Measurements from ENCODE around the gene TOGARAM2.
A peak's percentile ranks its signal among the peaks of the same experiment; 100 is the strongest.

The TOGARAM2 gene

GRCh38 chr2:28997847-28998735, 17.0 kb downstream of the TOGARAM2 start:
- no peak for DNase-seq (ENCODE audit: low read depth in 2 of 2)

- no peak for DNase-seq (ENCODE audit: low read depth in 2 of 2)
Measured at GRCh38 chr2:29000481-29000880, 19.4 kb downstream of the TOGARAM2 start.

DNA sequence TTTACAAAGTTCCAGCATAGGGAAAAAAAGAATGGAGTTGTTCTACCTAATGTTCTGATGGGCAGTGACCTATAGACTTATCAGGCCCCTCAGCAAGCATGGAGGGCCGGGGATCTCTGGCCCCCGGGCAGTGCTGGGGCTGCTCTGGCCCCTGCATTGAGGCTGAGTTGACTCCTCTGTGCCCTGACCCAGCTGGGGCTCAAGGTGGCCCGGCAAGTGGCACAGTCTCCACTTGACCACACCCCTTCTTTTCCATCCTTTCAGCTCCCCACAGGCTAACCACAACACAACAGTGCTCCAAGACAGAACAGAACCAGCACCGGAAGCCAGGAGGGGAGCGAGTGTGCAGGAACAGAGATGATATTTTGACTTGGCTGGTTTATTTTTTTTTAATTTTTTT, 19.9 kb downstream of the TOGARAM2 start:
- no peak for DNase-seq (ENCODE audit: low read depth in 2 of 2)

DNA sequence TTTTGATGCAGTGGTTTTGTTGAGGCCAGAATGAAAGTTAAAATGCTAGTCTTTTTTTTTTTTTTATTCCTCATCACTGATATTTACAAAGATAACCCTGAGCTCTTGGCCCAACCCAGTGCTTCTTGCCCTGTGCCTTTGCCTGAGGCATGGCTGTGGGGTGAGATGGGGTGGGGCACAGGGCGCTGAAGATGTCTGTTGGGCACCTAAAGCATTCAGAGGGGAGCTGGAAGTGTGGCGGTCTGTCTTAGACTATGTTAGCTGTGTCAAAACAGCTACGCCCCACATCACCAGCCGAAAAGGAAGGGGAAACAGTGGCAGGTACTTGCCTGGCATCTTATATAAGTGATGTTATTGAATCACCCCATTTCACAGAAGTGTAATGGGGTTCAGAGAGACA, 20.7 kb downstream of the TOGARAM2 start:
- DNase-seq (ENCODE audit: low read depth in 2 of 2), result no peak

DNA sequence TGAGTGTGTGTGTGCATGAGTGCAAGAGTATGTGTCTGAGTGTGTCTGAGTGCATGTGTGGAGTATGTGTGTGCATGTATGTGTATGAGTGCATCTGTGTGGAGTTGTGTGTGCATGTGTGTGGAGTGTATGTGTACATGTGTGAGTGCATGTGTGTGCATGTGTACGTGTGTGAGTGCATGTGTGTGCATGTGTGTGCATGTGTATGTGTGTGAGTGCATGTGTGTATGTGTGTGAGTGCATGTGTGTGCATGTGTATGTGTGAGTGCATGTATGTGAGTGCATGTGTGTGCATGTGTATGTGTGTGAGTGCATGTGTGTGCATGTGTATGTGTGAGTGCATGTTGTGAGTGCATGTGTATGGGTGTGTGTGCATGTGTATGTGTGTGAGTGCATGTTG, 23.7 kb downstream of the TOGARAM2 start:
- no peak for DNase-seq (ENCODE audit: low read depth in 2 of 2)

DNA sequence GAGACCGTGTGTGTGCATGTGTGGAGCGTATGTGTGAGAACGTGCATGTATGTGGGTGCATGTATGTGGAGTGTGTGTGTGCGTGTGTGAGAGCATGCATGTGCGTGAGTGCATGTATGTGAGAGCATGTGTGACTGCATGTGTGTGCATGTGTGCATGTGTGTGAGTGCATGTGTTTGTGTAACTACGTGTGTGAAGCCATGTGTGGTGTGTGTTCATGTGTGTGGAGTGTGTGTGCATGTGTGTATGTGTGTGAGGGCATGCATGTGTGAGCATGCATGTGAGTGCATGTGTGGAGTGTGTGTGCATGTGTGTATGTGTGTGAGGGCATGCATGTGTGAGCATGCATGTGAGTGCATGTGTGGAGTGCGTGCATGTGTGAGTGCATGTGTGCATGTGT, 24.2 kb downstream of the TOGARAM2 start:
- no peak for DNase-seq (ENCODE audit: low read depth in 2 of 2)

- no peak for DNase-seq (ENCODE audit: low read depth in 2 of 2)
Measured at GRCh38 chr2:29006092-29006979, 25.2 kb downstream of the TOGARAM2 start.

GRCh38 chr2:29006980-29007301, 25.8 kb downstream of the TOGARAM2 start:
- no peak for DNase-seq (ENCODE audit: low read depth in 2 of 2)

- DNase-seq (ENCODE audit: low read depth in 2 of 2), result no peak
Measured at GRCh38 chr2:29009270-29009669, 28.2 kb downstream of the TOGARAM2 start.

GRCh38 chr2:29009711-29010677, 28.9 kb downstream of the TOGARAM2 start:
- DNase-seq (ENCODE audit: low read depth in 2 of 2), result no peak

DNA sequence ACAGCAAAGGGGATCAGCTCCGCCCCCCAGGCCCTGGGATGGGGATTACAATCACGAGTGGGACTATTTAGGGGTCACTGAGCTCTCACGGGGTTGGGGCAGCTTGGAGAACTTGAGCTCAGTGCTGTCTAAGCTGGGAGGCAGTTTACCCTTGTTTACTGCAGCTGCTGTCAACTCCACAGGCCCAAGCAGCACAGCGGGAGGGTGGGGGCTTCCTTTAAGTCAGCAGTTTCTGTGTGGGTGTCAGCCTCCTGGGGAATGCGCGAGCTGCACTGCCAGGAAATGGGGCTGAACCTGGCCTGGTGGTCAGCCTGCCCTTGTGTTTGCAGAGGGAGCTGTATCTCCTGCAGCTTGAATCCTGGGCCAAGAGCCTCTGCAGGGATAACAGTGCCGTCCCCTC, 29.8 kb downstream of the TOGARAM2 start:
- DNase-seq (ENCODE audit: low read depth in 2 of 2), result no peak

GRCh38 chr2:29011418-29012060, 30.4 kb downstream of the TOGARAM2 start:
- DNase-seq (ENCODE audit: low read depth in 2 of 2), result peak; percentile 30 to 45

DNA sequence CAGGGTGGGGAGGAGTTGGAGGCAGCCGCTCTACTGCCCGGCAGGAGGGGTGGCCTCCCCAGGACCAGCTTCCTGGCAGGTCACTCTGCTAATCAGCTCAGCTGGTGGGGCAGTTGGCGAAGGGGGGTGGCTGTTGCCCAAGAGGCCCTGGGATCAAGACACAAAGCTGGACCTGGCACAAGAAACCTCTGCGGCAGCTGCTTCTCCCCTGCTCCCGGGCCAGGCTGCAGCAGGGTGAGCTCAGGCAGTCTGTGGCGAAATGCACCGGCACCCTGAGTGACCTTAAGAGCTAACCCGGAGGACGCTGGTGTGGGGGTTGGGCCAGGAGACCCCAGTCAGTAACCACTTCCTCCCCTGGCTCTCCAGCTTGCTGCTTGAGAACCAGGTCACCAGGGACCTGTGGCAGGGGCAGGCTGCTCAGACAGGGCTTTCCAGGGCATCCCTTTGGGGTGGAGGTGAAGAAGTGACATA, 31.1 kb downstream of the TOGARAM2 start:
- DNase-seq (ENCODE audit: low read depth in 2 of 2), result no peak

DNA sequence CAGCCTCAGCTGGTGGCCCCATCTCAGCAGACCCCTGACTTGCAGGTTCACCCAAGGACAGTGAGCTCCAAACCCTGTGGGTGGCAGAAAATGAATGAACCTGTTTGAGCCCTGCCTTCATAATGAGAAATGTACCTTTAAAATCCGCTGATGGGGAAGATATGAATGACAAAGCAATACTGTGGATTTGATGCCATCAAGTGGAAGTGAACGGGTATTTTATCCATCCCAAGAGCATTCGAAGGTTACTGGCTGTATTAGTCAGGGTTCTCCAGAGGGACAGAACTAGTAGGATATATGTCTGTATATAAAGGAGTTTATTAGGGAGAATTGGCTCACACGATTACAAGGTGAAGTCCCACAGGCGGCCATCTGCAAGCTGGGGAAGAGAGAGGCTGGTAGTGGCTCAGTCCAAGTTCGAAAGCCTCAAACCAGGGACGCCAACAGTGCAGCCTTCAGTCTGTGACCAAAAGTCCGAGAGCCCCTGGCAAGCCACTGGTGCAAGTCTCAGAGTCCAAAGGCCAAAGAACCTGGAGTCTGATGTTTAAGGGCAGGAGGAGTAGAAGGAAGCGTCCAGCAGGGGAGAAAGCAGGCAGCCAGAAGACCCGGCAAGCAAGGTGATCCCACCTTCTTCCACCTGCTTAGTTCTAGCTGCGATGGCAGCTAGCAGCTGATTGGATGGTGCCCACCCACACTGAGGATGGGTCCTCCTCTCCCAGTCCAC, 32.1 kb downstream of the TOGARAM2 start:
- DNase-seq (ENCODE audit: low read depth in 2 of 2), result no peak

DNA sequence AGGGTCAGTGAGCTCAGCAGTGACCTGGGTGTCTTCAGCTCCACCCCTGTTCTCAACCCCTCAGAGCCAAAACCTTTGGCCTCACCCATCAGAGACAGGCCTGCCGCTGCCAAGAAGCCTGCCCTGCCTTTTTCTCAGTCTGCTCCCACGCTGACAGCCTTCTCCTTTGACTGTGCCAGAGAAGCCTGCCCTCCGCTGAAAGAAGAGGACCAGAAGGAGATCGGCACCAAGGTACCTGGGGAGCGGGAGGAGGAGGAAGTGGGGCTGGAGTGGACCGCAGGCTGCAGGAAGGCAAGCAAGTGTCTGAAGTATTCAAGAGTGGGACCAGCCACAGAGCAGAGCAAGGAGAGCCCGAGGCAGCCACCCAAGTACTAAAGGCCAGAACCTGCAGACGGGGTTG, 33.2 kb downstream of the TOGARAM2 start:
- peak; percentile 7 to 30 for DNase-seq (ENCODE audit: low read depth in 2 of 2)

GRCh38 chr2:29014811-29015421, 33.8 kb downstream of the TOGARAM2 start:
- DNase-seq (ENCODE audit: low read depth in 2 of 2), result peak; percentile 59 to 60

DNA sequence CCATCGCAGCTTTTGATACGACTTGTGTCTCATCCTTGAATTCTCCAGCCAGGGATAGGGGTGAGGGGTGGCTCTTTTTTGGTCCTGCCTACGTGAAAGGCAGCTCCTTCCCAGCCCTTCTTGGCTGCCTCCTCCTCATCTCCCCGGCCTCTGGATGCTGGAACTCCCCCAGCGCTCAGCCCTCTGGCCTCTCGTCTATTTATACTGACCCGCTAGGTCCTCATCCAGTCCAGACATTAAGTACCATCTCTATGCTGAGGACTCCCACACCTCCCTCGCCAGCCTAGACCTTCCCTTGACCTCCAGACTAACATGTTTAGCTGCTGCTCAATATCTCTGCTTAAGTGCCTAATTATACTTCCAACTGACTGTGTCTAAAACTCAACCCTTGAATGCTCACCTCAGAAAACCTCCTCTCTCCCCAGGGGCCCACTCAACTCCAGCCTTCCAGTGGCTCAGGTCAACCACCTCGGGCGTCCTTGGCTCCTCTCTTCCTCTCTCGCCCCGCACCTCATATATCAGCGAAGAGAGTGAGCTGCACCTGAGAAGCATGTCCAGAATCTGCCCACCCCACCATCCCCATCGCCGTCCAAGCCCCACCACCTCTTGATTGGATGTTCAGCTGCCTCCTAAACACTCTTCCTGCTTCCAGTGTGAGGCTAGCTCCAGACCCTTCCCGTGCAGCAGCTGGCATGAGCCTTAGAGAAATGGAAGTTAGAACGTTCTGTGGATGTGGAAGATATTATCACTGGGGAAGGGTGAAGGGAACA, 34.8 kb downstream of the TOGARAM2 start:
- no peak for DNase-seq (ENCODE audit: low read depth in 2 of 2)

GRCh38 chr2:29016504-29016903, 35.4 kb downstream of the TOGARAM2 start:
- no peak for DNase-seq (ENCODE audit: low read depth in 2 of 2)
